ENCODE data around the gene USP46. TPM values are rescaled to one million over a fixed set of nuclear protein-coding genes. Genes with fewer than 3 reads are reported as not detected.

USP46 gene
- total RNA-seq, 1 donor from 2014 or later, result 27.3 TPM

DNA sequence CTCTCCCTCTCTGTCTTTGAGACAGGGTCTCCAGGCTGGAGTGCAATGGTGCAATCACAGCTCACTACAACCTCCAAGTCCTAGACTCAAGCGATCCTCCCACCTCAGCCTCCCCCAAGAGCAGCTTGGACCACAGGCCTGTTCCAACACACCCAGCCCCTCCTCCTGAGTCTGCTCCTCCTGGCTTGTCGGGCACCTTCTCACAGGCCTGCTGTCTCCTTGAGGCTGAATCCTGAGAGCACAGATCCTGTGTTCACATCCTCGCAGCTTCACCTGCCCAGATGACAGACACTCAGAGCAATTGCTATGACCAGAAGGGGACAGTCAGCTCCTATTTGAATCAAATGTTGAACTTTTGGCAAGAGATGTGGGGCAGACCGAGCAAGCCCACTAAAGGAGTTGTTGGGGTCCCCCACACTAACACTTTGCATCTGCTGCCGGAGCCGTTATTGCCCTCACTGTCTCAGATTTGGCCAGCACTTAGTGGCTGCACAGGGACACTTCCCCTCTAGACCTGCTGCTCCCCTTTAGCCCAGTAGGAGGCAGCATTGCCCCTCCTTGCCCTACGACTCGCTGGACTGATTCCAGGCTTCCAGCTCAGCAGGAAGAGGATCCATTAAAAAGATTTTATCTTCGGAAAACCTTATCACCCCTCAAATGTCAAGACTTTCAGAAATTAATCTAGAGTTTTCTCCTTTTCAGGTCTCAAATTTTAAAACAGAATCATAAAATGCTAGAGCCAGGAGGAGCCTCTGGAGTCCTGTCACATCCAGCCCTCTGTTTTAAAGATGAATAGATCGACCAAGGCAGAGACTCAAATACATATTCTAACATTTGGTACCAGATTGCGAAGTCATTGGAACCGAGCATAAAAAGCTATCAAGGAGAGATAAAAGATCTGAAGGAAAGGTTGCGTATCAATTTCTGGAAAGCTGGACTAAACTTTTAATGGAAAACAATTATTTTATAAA is 113.7 kb downstream of the USP46 start:
- TF ChIP-seq, protein P1, sequence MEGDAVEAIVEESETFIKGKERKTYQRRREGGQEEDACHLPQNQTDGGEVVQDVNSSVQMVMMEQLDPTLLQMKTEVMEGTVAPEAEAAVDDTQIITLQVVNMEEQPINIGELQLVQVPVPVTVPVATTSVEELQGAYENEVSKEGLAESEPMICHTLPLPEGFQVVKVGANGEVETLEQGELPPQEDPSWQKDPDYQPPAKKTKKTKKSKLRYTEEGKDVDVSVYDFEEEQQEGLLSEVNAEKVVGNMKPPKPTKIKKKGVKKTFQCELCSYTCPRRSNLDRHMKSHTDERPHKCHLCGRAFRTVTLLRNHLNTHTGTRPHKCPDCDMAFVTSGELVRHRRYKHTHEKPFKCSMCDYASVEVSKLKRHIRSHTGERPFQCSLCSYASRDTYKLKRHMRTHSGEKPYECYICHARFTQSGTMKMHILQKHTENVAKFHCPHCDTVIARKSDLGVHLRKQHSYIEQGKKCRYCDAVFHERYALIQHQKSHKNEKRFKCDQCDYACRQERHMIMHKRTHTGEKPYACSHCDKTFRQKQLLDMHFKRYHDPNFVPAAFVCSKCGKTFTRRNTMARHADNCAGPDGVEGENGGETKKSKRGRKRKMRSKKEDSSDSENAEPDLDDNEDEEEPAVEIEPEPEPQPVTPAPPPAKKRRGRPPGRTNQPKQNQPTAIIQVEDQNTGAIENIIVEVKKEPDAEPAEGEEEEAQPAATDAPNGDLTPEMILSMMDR (IDR thresholded peaks at IDR 0.05), result peak; percentile 98
- Mint-ChIP-seq H3K36me3 (ENCODE audit: low read depth) (no peaks in the 10 kb centered on the region), H3K27ac (ENCODE audit: unreplicated experiment) (peak overlapping the region; percentile 59), H3K4me3 (ENCODE audit: unreplicated experiment) (peak overlapping the region; percentile 24), H3K4me1 (ENCODE audit: low read depth) (peaks cover 21% of the 10 kb centered on the region), H3K9me3 (ENCODE audit: low read depth) (no peaks in the 10 kb centered on the region), H3K27me3 (ENCODE audit: low read depth) (no peaks in the 10 kb centered on the region)
- DNase-seq (ENCODE audit: low spot score), result no peak

Other genes starting within 250 kb of the USP46 start
- 1.4 to 1.7 TPM (median 1.5 TPM) in 3 replicates for gene ERVMER34-1, start 92.1 kb upstream of the USP46 start, total RNA-seq
- gene RASL11B, start 203.0 kb upstream of the USP46 start, total RNA-seq, result 6.5 to 30.5 TPM (median 8.1 TPM) in 3 replicates